Loucy (cell line): Measurements from ENCODE around the gene TIGD4.

ENCODE experiments used
- H2AFZ ChIP-seq: fragments of 200-600 bp; sonication (generic); 2 replicates; pipeline ENCODE4 v1.6.0; 2016; ENCODE audit warnings: antibody characterized with exemption, mild to moderate bottlenecking, low read length, moderate library complexity
- H3F3A ChIP-seq: fragments of 200-600 bp; 2 replicates; pipeline ENCODE4 v1.6.0; 2016; ENCODE audit warnings: antibody characterized with exemption, low read depth, mild to moderate bottlenecking
- H3K27me3 ChIP-seq: fragments of 200-600 bp; sonication (generic); 2 replicates; pipeline ENCODE4 v1.6.1; 2014; ENCODE audit warnings: low read length, mild to moderate bottlenecking; ENCODE audit not compliant: insufficient read depth, poor library complexity, severe bottlenecking
- H3K36me3 ChIP-seq: fragments of 200-600 bp; sonication (generic); 2 replicates; pipeline ENCODE4 v1.6.1; 2016; ENCODE audit warnings: low read length; ENCODE audit not compliant: insufficient read depth
- H3K4me1 ChIP-seq: fragments of 200-600 bp; sonication (generic); 2 replicates; pipeline ENCODE4 v1.5.1; 2014; ENCODE audit warnings: low read length, mild to moderate bottlenecking; ENCODE audit not compliant: insufficient read depth, poor library complexity, severe bottlenecking
- H3K4me2 ChIP-seq: fragments of 200-600 bp; sonication (generic); 2 replicates; pipeline ENCODE4 v1.6.0; 2014; ENCODE audit warnings: antibody characterized with exemption, low read length, low read depth, mild to moderate bottlenecking; ENCODE audit not compliant: poor library complexity, severe bottlenecking
- H3K4me3 ChIP-seq: fragments of 200-600 bp; sonication (generic); 2 replicates; pipeline ENCODE4 v1.5.1; 2014; ENCODE audit warnings: low read length, mild to moderate bottlenecking, mixed read lengths; ENCODE audit not compliant: poor library complexity, severe bottlenecking
- H3K79me2 ChIP-seq: fragments of 200-600 bp; sonication (generic); 2 replicates; pipeline ENCODE4 v1.6.1; 2014; ENCODE audit warnings: low read length; ENCODE audit not compliant: insufficient read depth
- H3K9ac ChIP-seq: fragments of 200-600 bp; sonication (generic); 2 replicates; pipeline ENCODE4 v1.6.0; 2014; ENCODE audit warnings: mild to moderate bottlenecking, low read depth, low read length, moderate library complexity; ENCODE audit not compliant: poor library complexity, severe bottlenecking
- H3K9me2 ChIP-seq: fragments of 200-600 bp; sonication (generic); replicated peaks from 2 replicates; pipeline ENCODE4 v1.6.1; 2016; ENCODE audit warnings: low read depth, low read length, mixed read lengths
- H3K9me3 ChIP-seq: fragments of 200-600 bp; sonication (generic); 2 replicates; pipeline ENCODE4 v1.6.1; 2014; ENCODE audit warnings: mild to moderate bottlenecking, antibody characterized with exemption, low read length, low read depth; ENCODE audit not compliant: insufficient read depth
- H4K20me1 ChIP-seq: fragments of 200-600 bp; sonication (generic); 2 replicates; pipeline ENCODE4 v1.6.0; 2014; ENCODE audit warnings: antibody characterized with exemption, low read length, mild to moderate bottlenecking; ENCODE audit not compliant: insufficient read depth, poor library complexity, severe bottlenecking
- CTCF ChIP-seq: fragments of 200-600 bp; sonication (generic); conservative IDR thresholded peaks from 2 replicates; pipeline ENCODE4 v1.5.1; 2014; ENCODE audit warnings: mild to moderate bottlenecking, antibody characterized with exemption, low read length
- EZH2phosphoT487 ChIP-seq: fragments of 200-600 bp; IDR thresholded peaks from 2 replicates; pipeline ENCODE4 v1.6.1; 2018; ENCODE audit warnings: antibody characterized with exemption, mild to moderate bottlenecking, moderate library complexity, borderline replicate concordance

Gene TIGD4

GRCh38 chr4:152785639-152786615, 6.4 kb upstream of the TIGD4 start:
- H4K20me1 ChIP-seq: peaks cover 38% of the 10 kb centered on the region
- TF ChIP-seq EZH2phosphoT487 (no peak), CTCF (no peak)
- H3K9me2 ChIP-seq: no peaks in the 10 kb centered on the region
- H3K36me3 ChIP-seq: no peaks in the 10 kb centered on the region
- no peaks in the 10 kb centered on the region for H3K9me3 ChIP-seq
- H3K27me3 ChIP-seq: no peaks in the 10 kb centered on the region
- peak overlapping the region; percentile 43 for H3K9ac ChIP-seq
- H3K79me2 ChIP-seq: peaks cover 99% of the 10 kb centered on the region
- H3K4me1 ChIP-seq: peaks cover 69% of the 10 kb centered on the region
- H3K4me2 ChIP-seq: peak overlapping the region; percentile 91
- H3F3A ChIP-seq: no peaks in the 10 kb centered on the region
- no peak overlapping the region for H2AFZ ChIP-seq
- H3K4me3 ChIP-seq: peak overlapping the region; percentile 94

GRCh38 chr4:152784490-152785350, 5.2 kb upstream of the TIGD4 start:
- peaks cover 43% of the 10 kb centered on the region for H4K20me1 ChIP-seq
- no peaks in the 10 kb centered on the region for H3K9me2 ChIP-seq
- TF ChIP-seq CTCF: peak; percentile 65
- TF ChIP-seq EZH2phosphoT487: no peak
- no peaks in the 10 kb centered on the region for H3K9me3 ChIP-seq
- no peaks in the 10 kb centered on the region for H3F3A ChIP-seq
- H3K27me3 ChIP-seq: no peaks in the 10 kb centered on the region
- peak overlapping the region; percentile 34 for H3K9ac ChIP-seq
- H3K4me1 ChIP-seq: peaks cover 68% of the 10 kb centered on the region
- H3K36me3 ChIP-seq: no peaks in the 10 kb centered on the region
- peak overlapping the region; percentile 94 for H3K4me3 ChIP-seq
- H3K79me2 ChIP-seq: peaks cover 100% of the 10 kb centered on the region
- no peak overlapping the region for H2AFZ ChIP-seq
- H3K4me2 ChIP-seq: peak overlapping the region; percentile 91

GRCh38 chr4:152780267-152780778, 793 bp upstream of the TIGD4 start:
- peak overlapping the region; percentile 94 for H3K4me3 ChIP-seq
- no peaks in the 10 kb centered on the region for H3K36me3 ChIP-seq
- peak overlapping the region; percentile 92 for H2AFZ ChIP-seq
- peak overlapping the region; percentile 91 for H3K4me2 ChIP-seq
- peaks cover 38% of the 10 kb centered on the region for H4K20me1 ChIP-seq
- H3K4me1 ChIP-seq: peaks cover 66% of the 10 kb centered on the region
- no peaks in the 10 kb centered on the region for H3K9me3 ChIP-seq
- no peaks in the 10 kb centered on the region for H3F3A ChIP-seq
- H3K27me3 ChIP-seq: no peaks in the 10 kb centered on the region
- TF ChIP-seq EZH2phosphoT487: no peak
- no peak for TF ChIP-seq CTCF
- H3K9ac ChIP-seq: peak overlapping the region; percentile 85
- H3K9me2 ChIP-seq: no peaks in the 10 kb centered on the region
- peaks cover 65% of the 10 kb centered on the region for H3K79me2 ChIP-seq
